22Rv1 (cell line): ENCODE results near the gene GULP1.

Source experiments
- H3K27ac ChIP-seq: fragments of 450-650 bp; 2 replicates; pipeline ENCODE4 v1.5.1; 2017
- CTCF ChIP-seq: fragments of 450-650 bp; IDR thresholded peaks from 2 replicates; pipeline ENCODE4 v1.5.1; 2017; ENCODE audit warnings: mild to moderate bottlenecking
- ZFX ChIP-seq: fragments of 450-650 bp; IDR thresholded peaks from 2 replicates; pipeline ENCODE4 v1.6.1; 2017; ENCODE audit warnings: antibody characterized with exemption, borderline replicate concordance

GULP1 gene

GRCh38 chr2:188492751-188493150 is 201.1 kb downstream of the GULP1 start:
- no peak for TF ChIP-seq CTCF
- TF ChIP-seq ZFX = no peak
- H3K27ac ChIP-seq = no peak overlapping the region

GRCh38 chr2:188494906-188495305 is 203.2 kb downstream of the GULP1 start:
- TF ChIP-seq CTCF (no peak), ZFX (no peak)
- no peak overlapping the region for H3K27ac ChIP-seq

- no peak overlapping the region for H3K27ac ChIP-seq
- TF ChIP-seq CTCF = no peak
- no peak for TF ChIP-seq ZFX
These were observed 204.3 kb downstream of the GULP1 start for GRCh38 chr2:188495969-188496431.

- no peak for TF ChIP-seq CTCF
- TF ChIP-seq ZFX = no peak
- no peak overlapping the region for H3K27ac ChIP-seq
These were observed 206.1 kb downstream of the GULP1 start for GRCh38 chr2:188497726-188498125.

GRCh38 chr2:188503975-188504374 is 212.3 kb downstream of the GULP1 start:
- TF ChIP-seq CTCF (no peak), ZFX (no peak)

GRCh38 chr2:188506843-188507242 is 215.2 kb downstream of the GULP1 start:
- TF ChIP-seq CTCF = no peak
- no peak for TF ChIP-seq ZFX
- H3K27ac ChIP-seq = no peak overlapping the region

More at GRCh38 chr2:188503975-188504374, 212.3 kb downstream of the GULP1 start:
- H3K27ac ChIP-seq = no peak overlapping the region

- TF ChIP-seq ZFX (no peak), CTCF (no peak)
- peak overlapping the region; percentile 27 for H3K27ac ChIP-seq
These were observed 219.7 kb downstream of the GULP1 start for GRCh38 chr2:188511346-188511745.
